H1 (cell line): ENCODE measurements around the gene LRRC23. TPM values are rescaled to one million over a fixed set of nuclear protein-coding genes. Genes with fewer than 3 reads are reported as not detected.
A peak's percentile ranks its signal among the peaks of the same experiment; 100 is the strongest.

Experiments used
- CTCF ChIA-PET: fragments of 300-600 bp; sonication (Branson Sonifier 250); formaldehyde crosslinking; loops from one replicate; lab custom pipeline; 2021; ENCODE audit not compliant: partially characterized antibody; lab: Charles Lee
- POLR2A ChIA-PET: fragments of 300-600 bp; sonication (Branson Sonifier 250); formaldehyde crosslinking; loops from one replicate; lab custom pipeline; 2021; ENCODE audit warnings: inconsistent platforms; ENCODE audit not compliant: partially characterized antibody; lab: Charles Lee
- DNase-seq, 2 experiments: peaks; one replicate each; pipeline versions ENCODE4 v3.0.0 to v3.0.0-alpha.2; 2010 to 2022; ENCODE audit warnings: low spot score in 2 of 2, low read depth in 1 of 2, mixed read lengths in 1 of 2
- FAIRE-seq: peaks from 2 replicates; lab custom pipeline; 2011; peaks lifted over from hg19 to GRCh38; lab: Jason Lieb, UNC
- H2AFZ ChIP-seq: 2 replicates; pipeline ENCODE4 v1.8.1; 2012; ENCODE audit warnings: low read length, inconsistent platforms
- H2AK5ac ChIP-seq: 2 replicates; pipeline ENCODE4 v1.6.1; 2013; ENCODE audit warnings: low read depth, low read length
- H2BK120ac ChIP-seq: replicated peaks from 2 replicates; pipeline ENCODE3; 2013; ENCODE audit warnings: low read depth, low read length, inconsistent platforms
- H2BK12ac ChIP-seq: 2 replicates; pipeline ENCODE4 v1.6.1; 2013; ENCODE audit warnings: low read depth, low read length
- H2BK15ac ChIP-seq: 2 replicates; pipeline ENCODE4 v1.6.1; 2013; ENCODE audit warnings: low read length
- H2BK20ac ChIP-seq: 2 replicates; pipeline ENCODE4 v1.6.1; 2013; ENCODE audit warnings: low read length
- H2BK5ac ChIP-seq: 2 replicates; pipeline ENCODE4 v1.6.1; 2013; ENCODE audit warnings: low read depth, low read length
- H3K14ac ChIP-seq: 2 replicates; pipeline ENCODE4 v1.6.1; 2013; ENCODE audit warnings: inconsistent platforms; ENCODE audit not compliant: insufficient read length
- H3K18ac ChIP-seq: 2 replicates; pipeline ENCODE4 v1.6.1; 2013; ENCODE audit warnings: low read length; ENCODE audit errors: extremely low read depth
- H3K23ac ChIP-seq: 2 replicates; pipeline ENCODE4 v1.6.1; 2013; ENCODE audit warnings: inconsistent platforms; ENCODE audit not compliant: insufficient read length
- H3K23me2 ChIP-seq: 2 replicates; pipeline ENCODE4 v1.6.1; 2013; ENCODE audit warnings: low read depth, low read length
- H3K27ac ChIP-seq: 2 replicates; pipeline ENCODE4 v1.6.1; 2011; ENCODE audit warnings: low read depth, low read length, inconsistent platforms
- H3K27me3 ChIP-seq, 4 experiments: replicated peaks in 1 of 4; 1 replicate in 1 of 4; 2 replicates in 3 of 4; pipeline versions ENCODE4 v1.6.1 to v1.8.1; 2011 to 2013; ENCODE audit warnings: low read length in 3 of 4, mild to moderate bottlenecking in 3 of 4, inconsistent platforms in 2 of 4, mixed read lengths in 2 of 4, moderate library complexity in 1 of 4; ENCODE audit not compliant: control insufficient read depth in 3 of 4, insufficient read depth in 3 of 4; ENCODE audit errors: extremely low read depth in 1 of 4
- H3K36me3 ChIP-seq, 4 experiments: 2 replicates each; pipeline versions ENCODE4 v1.6.1 to v1.8.1; 2011 to 2013; ENCODE audit warnings: mild to moderate bottlenecking in 4 of 4, low read length in 3 of 4, moderate library complexity in 2 of 4, control low read depth in 1 of 4, inconsistent platforms in 1 of 4; ENCODE audit not compliant: insufficient read depth in 4 of 4, control insufficient read depth in 2 of 4
- H3K4ac ChIP-seq: replicated peaks from 2 replicates; pipeline ENCODE3; 2013; ENCODE audit warnings: low read length, low read depth, mixed read lengths, inconsistent platforms; ENCODE audit not compliant: insufficient read length
- H3K4me1 ChIP-seq, 4 experiments: replicated peaks in 1 of 4; 1 replicate in 1 of 4; 2 replicates in 3 of 4; pipeline versions ENCODE4 v1.6.1 to v1.8.1; 2011 to 2013; ENCODE audit warnings: low read length in 3 of 4, inconsistent platforms in 2 of 4, mixed read lengths in 1 of 4; ENCODE audit not compliant: insufficient read depth in 4 of 4, control insufficient read depth in 3 of 4
- H3K4me2 ChIP-seq, 2 experiments: 2 replicates each; pipeline versions ENCODE4 v1.6.1 to v1.8.1; 2011 to 2013; ENCODE audit warnings: low read depth in 2 of 2, low read length in 2 of 2, control low read depth in 1 of 2, inconsistent platforms in 1 of 2, mild to moderate bottlenecking in 1 of 2; ENCODE audit not compliant: insufficient read depth in 1 of 2
- H3K4me3 ChIP-seq, 4 experiments: fragments of 200-600, 300-600 bp in 1 of 4; sonication (generic), shearing (Covaris generic), sonication (Bioruptor Twin) in 1 of 4; 2 replicates each; pipeline versions ENCODE4 v1.5.1 to v1.8.1; 2011 to 2016; ENCODE audit warnings: low read length in 4 of 4, low read depth in 3 of 4, control low read depth in 2 of 4, inconsistent platforms in 2 of 4, mild to moderate bottlenecking in 2 of 4, mixed read lengths in 1 of 4, moderate library complexity in 1 of 4; ENCODE audit not compliant: insufficient read depth in 2 of 4; ENCODE audit errors: extremely low read depth in 1 of 4
- H3K56ac ChIP-seq: replicated peaks from 2 replicates; pipeline ENCODE3; 2013; ENCODE audit warnings: low read depth, mild to moderate bottlenecking, mixed read lengths, low read length, inconsistent platforms; ENCODE audit not compliant: insufficient read length
- H3K79me1 ChIP-seq: 2 replicates; pipeline ENCODE4 v1.6.1; 2013; ENCODE audit warnings: low read depth, low read length, control low read depth
- H3K79me2 ChIP-seq, 2 experiments: 2 replicates each; pipeline versions ENCODE4 v1.6.1 to v1.8.1; 2012 to 2013; ENCODE audit warnings: low read length in 2 of 2, mild to moderate bottlenecking in 2 of 2, inconsistent platforms in 1 of 2; ENCODE audit not compliant: insufficient read depth in 2 of 2, control insufficient read depth in 1 of 2
- H3K9ac ChIP-seq, 4 experiments: replicated peaks in 1 of 4; 1 replicate in 1 of 4; 2 replicates in 3 of 4; pipeline versions ENCODE4 v1.6.1 to v1.8.1; 2011 to 2013; ENCODE audit warnings: low read depth in 3 of 4, low read length in 3 of 4, control low read depth in 2 of 4, mild to moderate bottlenecking in 2 of 4, moderate library complexity in 2 of 4, inconsistent platforms in 1 of 4; ENCODE audit errors: extremely low read depth in 1 of 4
- H3K9me3 ChIP-seq, 2 experiments: 2 replicates each; pipeline versions ENCODE4 v1.6.1 to v1.8.1; 2012 to 2013; ENCODE audit warnings: mild to moderate bottlenecking in 2 of 2, moderate library complexity in 2 of 2, control low read depth in 1 of 2, inconsistent platforms in 1 of 2, low read depth in 1 of 2, low read length in 1 of 2, mixed read lengths in 1 of 2; ENCODE audit not compliant: insufficient read depth in 2 of 2
- H4K20me1 ChIP-seq, 2 experiments: replicated peaks in 1 of 2; 2 replicates each; pipeline versions ENCODE3 to v1.8.1; 2011 to 2013; ENCODE audit warnings: inconsistent platforms in 2 of 2, low read length in 2 of 2, mild to moderate bottlenecking in 1 of 2; ENCODE audit not compliant: insufficient read depth in 2 of 2, control insufficient read depth in 1 of 2
- H4K5ac ChIP-seq: 2 replicates; pipeline ENCODE4 v1.6.1; 2013; ENCODE audit warnings: low read length, low read depth, mixed read lengths, inconsistent platforms; ENCODE audit not compliant: insufficient read length
- H4K8ac ChIP-seq: 2 replicates; pipeline ENCODE4 v1.8.0; 2013; ENCODE audit warnings: mild to moderate bottlenecking, moderate library complexity, low read length, inconsistent platforms; ENCODE audit not compliant: insufficient read depth; ENCODE audit errors: extremely low read depth
- H4K91ac ChIP-seq: replicated peaks from 2 replicates; pipeline ENCODE3; 2013; ENCODE audit warnings: low read length, mixed read lengths, inconsistent platforms; ENCODE audit not compliant: insufficient read length
- ATF3 ChIP-seq: IDR thresholded peaks from 2 replicates; pipeline ENCODE4 v1.6.1; 2011; ENCODE audit warnings: low read depth, mild to moderate bottlenecking, low read length; ENCODE audit not compliant: insufficient read depth
- BACH1 ChIP-seq: IDR thresholded peaks from 2 replicates; pipeline ENCODE4 v1.6.1; 2012; ENCODE audit warnings: low read length, improper control_type of control experiment
- KDM1A ChIP-seq: fragments of 200-600, 300-600 bp; sonication (generic); IDR thresholded peaks from 2 replicates; pipeline ENCODE4 v1.7.1; 2016; ENCODE audit warnings: mild to moderate bottlenecking, low read length, borderline replicate concordance
- NRF1 ChIP-seq: IDR thresholded peaks from 2 replicates; pipeline ENCODE4 v1.6.1; 2011; ENCODE audit warnings: mild to moderate bottlenecking, low read depth, low read length, improper control_type of control experiment
- POLR2AphosphoS5 ChIP-seq: IDR thresholded peaks from 2 replicates; pipeline ENCODE4 v1.6.1; 2011; ENCODE audit warnings: low read depth, low read length
- RAD21 ChIP-seq, 2 experiments: IDR thresholded peaks in 1 of 2; conservative IDR thresholded peaks in 1 of 2; 2 replicates each; pipeline ENCODE4 v1.6.1; 2011; ENCODE audit warnings: low read depth in 2 of 2, low read length in 2 of 2, improper control_type of control experiment in 1 of 2, inconsistent platforms in 1 of 2, mild to moderate bottlenecking in 1 of 2, moderate library complexity in 1 of 2
- RXRA ChIP-seq: IDR thresholded peaks from 2 replicates; pipeline ENCODE4 v1.6.1; 2011; ENCODE audit warnings: low read depth, mild to moderate bottlenecking, low read length, moderate library complexity; ENCODE audit not compliant: insufficient read depth
- USF2 ChIP-seq: IDR thresholded peaks from 2 replicates; pipeline ENCODE4 v1.6.1; 2011; ENCODE audit warnings: low read length, improper control_type of control experiment
- ZNF274 ChIP-seq: IDR thresholded peaks from 2 replicates; pipeline ENCODE4 v1.7.0; 2012; ENCODE audit warnings: low read length, borderline replicate concordance; ENCODE audit errors: extremely low read depth
- WGBS, 2 experiments: shearing (Covaris generic) in 1 of 2; methylation state at CpG; one replicate each; pipeline versions ENCODE4 v1.1.6 to v1.1.7; 2013 to 2015; ENCODE audit warnings: low lambda C conversion rate in 2 of 2, mixed read lengths in 2 of 2, inconsistent platforms in 1 of 2, low coverage in 1 of 2, missing lambda C conversion rate in 1 of 2; ENCODE audit not compliant: insufficient replicate concordance in 2 of 2, insufficient coverage in 1 of 2, insufficient read length in 1 of 2; ENCODE audit errors: extremely low coverage in 1 of 2, missing lambda C conversion rate in 1 of 2; 5-methylcytosine and 5-hydroxymethylcytosine counted together
- polyA plus RNA-seq, 7 experiments: library from polyadenylated mRNA; depleted of rRNA in 3 of 7; stranded (reverse) in 5 of 7; unstranded in 2 of 7; fragments of >200 nt in 5 of 7; fragments of 200-250 nt in 2 of 7; gene quantifications; 1 replicate in 5 of 7; 2 replicates in 1 of 7; 4 replicates in 1 of 7; pipeline versions ENCODE4 v1.2.1 to v1.2.3, GENCODE V29; 2011 to 2013; ENCODE audit warnings: missing spikeins in 2 of 7, mixed read lengths in 2 of 7
- total RNA-seq: library from RNA; stranded (reverse); fragmentation: NEBNext Ultra II Directional; extraction: Animal tissue kit (Norgen Biotek cat#: 25700); gene quantifications from 2 replicates; pipeline ENCODE4 v1.2.1, GENCODE V29; 2021

The LRRC23 gene
- total and polyA plus RNA-seq, 2 of the 8 experiments (the other 6 are each of a cell fraction or from before 2014, with no cell fraction given), result 2.5 to 3.6 TPM

GRCh38 chr12:6956021-6956727 lies 51.6 kb downstream of the LRRC23 start:
- no peak overlapping the region for H3K14ac ChIP-seq
- H3K27me3 ChIP-seq, result no peaks in the 10 kb centered on the region
- no peaks in the 10 kb centered on the region for H3K9me3 ChIP-seq
- H3K4me3 ChIP-seq, result no peak overlapping the region
- no peak overlapping the region for H3K23ac ChIP-seq
- no peak overlapping the region for H2AK5ac ChIP-seq
- no peak overlapping the region for H2AFZ ChIP-seq
- no peak overlapping the region for H3K27ac ChIP-seq
- no peaks in the 10 kb centered on the region for H3K23me2 ChIP-seq
- no peak overlapping the region for H3K18ac ChIP-seq
- DNase-seq (no peak), FAIRE-seq (no peak)
- no peak overlapping the region for H2BK5ac ChIP-seq
- no peak overlapping the region for H2BK12ac ChIP-seq
- no peaks in the 10 kb centered on the region for H3K79me2 ChIP-seq
- H3K56ac ChIP-seq, result no peak overlapping the region
- WGBS, 2 experiments, result 85% methylated on average over 24 of the region's 28 CpGs; no CpG with 5 or more reads in 1 of the 2 experiments
- ChIA-PET CTCF (interaction anchor here (0.5 to 12.2 kb wide), 5 partner anchors 10 to 188 kb away, joined by 3 to 277 read pairs (median 4); partner anchors contain the start of genes C12orf57 and RNU7-1), POLR2A (interaction anchor here (0.6 to 44.0 kb wide), 3 partner anchors 11 to 80 kb away, joined by 3 to 1596 read pairs (median 1596); partner anchors contain the start of genes ATN1, C12orf57, EMG1 and PHB2)
- H2BK15ac ChIP-seq, result no peak overlapping the region
- no peak overlapping the region for H3K9ac ChIP-seq
- no peak overlapping the region for H3K4me2 ChIP-seq
- H2BK120ac ChIP-seq, result no peak overlapping the region
- no peaks in the 10 kb centered on the region for H4K20me1 ChIP-seq
- no peaks in the 10 kb centered on the region for H3K79me1 ChIP-seq
- H4K5ac ChIP-seq, result no peak overlapping the region
- peak overlapping the region; percentile 32; the same call in 1 of the 2 replicates for H2BK20ac ChIP-seq
- no peak overlapping the region for H4K91ac ChIP-seq
- H3K36me3 ChIP-seq, result no peaks in the 10 kb centered on the region
- no peak overlapping the region for H3K4ac ChIP-seq
- peaks cover under 1 to 23% (median 13%) of the 10 kb centered on the region in 4 experiments for H3K4me1 ChIP-seq
- H4K8ac ChIP-seq, result no peak overlapping the region
- TF ChIP-seq KDM1A (no peak), ZNF274 (no peak), BACH1 (no peak), POLR2AphosphoS5 (no peak), RXRA (no peak), NRF1 (no peak), ATF3 (no peak), RAD21 (IDR thresholded peaks at IDR 0.05 in 1 of 2, conservative IDR thresholded peaks at IDR 0.05 in 1 of 2; ENCODE audit: low read depth in 2 of 2, low read length in 2 of 2) (no peak), USF2 (no peak)
